HG02642 (cell line): ENCODE data around the gene PDXDC1.
"Not testable (repeated sequence)": the region's sequence is repeated elsewhere in the genome, so short reads cannot be mapped to it uniquely, and the experiment has no call there.

ENCODE experiments used
- ATAC-seq: cut with Tn5 transposase; IDR thresholded peaks from one replicate; pipeline ENCODE4 v1.9.1; 2021; ENCODE audit warnings: mild to moderate bottlenecking; ENCODE audit not compliant: unreplicated experiment, poor library complexity

PDXDC1 gene

DNA sequence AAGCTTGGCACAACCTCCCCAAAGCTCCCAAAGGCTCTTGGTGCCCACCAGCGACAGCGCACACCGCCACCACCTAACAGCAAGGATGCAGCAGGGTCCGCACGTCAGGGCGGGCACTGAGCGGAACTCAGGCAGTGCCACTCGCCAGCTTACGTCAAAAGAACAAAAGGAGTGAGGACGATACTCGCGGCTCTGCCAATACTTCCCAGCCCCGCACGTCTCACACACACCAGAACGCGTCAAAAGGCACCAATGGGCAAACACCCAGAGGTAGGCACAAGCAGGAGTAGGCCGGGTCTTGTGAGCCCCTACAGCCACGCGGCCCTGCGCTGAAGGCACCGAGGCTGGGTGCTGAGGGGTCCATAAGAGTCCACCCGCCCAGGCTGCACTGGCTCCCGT is 171.4 kb downstream of the PDXDC1 start:
- not testable (repeated sequence) for ATAC-seq

GRCh38 chr16:15148831-15149230 is 174.0 kb downstream of the PDXDC1 start:
- not testable (repeated sequence) for ATAC-seq

GRCh38 chr16:15149260-15149659 is 174.4 kb downstream of the PDXDC1 start:
- not testable (repeated sequence) for ATAC-seq

GRCh38 chr16:15154005-15154404 is 179.2 kb downstream of the PDXDC1 start:
- ATAC-seq, result not testable (repeated sequence)

DNA sequence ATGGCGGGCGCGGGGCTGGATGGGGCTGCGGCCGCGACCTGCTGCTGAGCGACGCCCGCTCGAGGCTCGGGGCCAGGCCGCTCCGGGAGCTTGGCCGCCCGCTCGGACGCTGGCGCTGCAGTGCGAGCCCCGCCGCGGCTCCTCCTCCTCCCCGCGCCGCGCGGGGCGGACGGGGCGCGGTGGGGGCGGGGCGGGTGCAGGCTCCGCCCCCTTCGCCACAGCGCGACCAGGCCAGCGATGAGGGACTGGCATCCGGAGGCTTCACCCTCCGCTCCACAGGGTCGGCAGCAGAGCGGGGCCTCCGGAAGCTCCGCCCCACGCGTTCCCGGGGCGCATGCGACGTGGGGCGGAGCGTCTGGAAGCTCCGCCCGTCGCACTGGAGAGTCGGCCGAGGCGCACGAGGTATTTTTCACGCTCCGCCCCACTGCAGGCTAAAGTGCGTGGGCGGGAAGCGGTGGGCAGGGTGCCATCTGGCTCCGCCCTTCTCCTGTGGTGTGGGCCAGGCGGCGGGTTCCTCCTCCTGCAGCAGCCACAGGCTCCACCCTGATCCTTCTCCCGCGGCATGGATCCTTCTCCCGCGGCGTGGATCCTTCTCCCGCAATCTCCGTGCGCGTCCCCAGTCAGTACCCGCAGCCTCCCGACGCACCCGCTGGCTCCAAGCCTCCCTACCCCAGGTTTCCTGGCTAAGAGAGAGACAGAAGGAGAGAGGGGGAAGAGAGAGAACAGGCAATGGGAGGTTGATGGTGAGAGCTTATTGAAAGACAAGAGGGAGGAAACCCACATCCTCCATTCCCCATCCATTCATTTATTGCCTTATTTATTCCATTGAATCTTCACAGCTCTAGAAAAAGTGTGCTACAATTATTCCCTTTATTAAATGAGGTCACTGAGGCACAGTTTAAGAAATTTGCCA is 180.1 kb downstream of the PDXDC1 start:
- peak; percentile 53 for ATAC-seq

GRCh38 chr16:15157644-15158043 is 182.8 kb downstream of the PDXDC1 start:
- not testable (repeated sequence) for ATAC-seq

DNA sequence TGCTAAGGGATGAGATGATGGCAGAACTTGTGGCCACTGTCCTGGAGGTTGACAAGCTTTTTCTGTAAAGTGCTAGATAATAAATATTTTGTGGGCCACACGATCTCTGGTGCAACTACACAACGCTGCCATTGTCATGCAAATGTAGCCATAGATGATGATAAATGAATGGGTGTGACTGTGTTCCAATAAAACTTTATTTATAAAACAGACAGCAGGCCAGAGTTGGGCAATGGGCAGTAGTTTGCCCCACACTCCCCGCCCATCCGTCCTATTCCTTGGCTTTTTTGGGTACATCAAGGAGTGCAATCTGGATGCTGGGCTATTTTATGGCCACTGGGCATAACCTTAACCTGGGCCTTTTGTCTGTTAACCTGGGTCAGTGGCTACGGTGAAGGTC is 184.8 kb downstream of the PDXDC1 start:
- not testable (repeated sequence) for ATAC-seq

DNA sequence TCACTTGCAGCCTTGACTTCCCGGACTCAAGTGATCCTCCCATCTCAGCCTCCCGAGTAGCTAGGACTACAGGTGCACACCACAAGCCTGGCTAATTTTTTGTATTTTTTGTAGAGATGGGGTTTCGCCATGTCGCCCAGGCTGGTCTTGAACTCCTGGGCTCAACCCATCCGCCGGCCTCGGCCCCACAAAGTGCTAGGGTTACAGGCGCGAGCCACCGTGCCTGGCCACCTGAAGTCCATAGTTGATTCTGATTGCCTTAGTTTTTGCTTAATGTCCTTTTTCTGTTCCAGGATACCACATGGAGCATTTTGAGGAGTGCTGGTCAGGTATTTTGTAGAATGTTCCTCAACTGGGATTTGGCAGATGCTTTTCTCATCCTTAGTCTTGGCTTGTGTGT is 185.7 kb downstream of the PDXDC1 start:
- not testable (repeated sequence) for ATAC-seq

DNA sequence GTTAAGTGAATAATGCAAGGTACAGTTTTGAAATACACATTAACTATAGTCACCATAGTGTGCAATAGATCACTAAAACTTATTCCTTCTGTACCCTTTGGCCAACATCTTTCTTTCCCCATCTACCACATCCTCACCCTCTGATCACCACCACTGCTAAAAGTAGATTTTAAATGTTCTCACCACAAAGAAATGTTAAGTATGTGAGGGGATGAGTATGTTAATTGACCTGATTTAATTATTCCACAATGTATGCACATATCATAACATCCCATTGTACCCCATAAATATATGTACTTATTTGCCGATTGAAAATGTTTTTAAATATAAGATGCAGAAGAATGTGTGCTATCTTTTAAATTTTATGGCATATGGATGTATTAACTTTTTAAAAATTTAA is 188.2 kb downstream of the PDXDC1 start:
- ATAC-seq, result not testable (repeated sequence)

DNA sequence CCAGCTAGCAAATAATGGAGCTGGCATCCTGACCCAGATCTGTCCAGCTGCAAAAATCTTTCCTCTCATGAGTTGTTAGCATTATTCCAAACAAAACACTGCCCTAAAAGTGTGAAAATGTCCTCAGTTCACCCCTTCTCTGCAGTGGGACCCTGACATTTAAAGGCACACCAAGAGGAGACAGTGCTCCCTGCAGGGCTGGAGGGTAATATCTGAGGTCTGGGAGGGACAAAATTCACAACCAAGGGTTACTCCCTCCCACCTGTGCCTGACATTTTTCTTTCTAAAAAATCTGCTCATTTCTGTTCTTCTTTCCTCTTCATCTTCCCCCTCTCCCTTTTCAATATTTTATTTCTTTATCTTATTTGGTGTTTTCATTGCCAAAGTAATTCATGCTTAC is 191.4 kb downstream of the PDXDC1 start:
- not testable (repeated sequence) for ATAC-seq

GRCh38 chr16:15168303-15168702 is 193.5 kb downstream of the PDXDC1 start:
- ATAC-seq, result not testable (repeated sequence)

DNA sequence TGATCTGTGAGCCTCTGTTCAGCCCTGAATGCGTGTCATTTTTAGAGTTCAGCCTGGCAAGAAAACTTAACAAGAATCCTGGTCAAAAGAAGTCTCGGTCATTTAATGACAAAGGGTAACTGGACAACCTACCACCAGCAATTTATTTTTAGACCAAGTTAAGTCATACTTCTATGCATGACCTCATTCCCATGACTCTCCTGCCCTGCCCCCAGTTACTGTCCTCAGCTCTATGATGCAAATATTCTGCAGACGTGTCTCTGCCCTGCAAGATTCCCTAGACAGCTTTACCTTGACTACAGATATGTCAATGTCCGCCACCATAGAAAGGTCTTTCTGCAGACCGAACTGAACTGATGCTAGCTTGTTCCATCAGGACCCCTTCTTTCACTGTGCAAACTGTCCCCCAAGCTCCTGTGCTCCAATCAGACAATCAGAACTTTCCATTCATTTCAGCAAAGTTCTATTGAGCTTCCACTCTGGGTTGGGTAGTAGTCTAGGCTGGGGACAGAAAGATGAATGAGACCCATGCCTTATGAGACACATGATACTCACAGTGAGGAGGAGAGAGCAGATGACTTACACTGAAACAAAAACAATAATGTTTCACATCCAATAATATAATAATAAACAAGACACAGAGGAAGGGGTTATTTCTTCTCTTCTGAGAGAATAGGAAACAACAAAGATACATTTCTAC is 194.3 kb downstream of the PDXDC1 start:
- ATAC-seq, result not testable (repeated sequence)

DNA sequence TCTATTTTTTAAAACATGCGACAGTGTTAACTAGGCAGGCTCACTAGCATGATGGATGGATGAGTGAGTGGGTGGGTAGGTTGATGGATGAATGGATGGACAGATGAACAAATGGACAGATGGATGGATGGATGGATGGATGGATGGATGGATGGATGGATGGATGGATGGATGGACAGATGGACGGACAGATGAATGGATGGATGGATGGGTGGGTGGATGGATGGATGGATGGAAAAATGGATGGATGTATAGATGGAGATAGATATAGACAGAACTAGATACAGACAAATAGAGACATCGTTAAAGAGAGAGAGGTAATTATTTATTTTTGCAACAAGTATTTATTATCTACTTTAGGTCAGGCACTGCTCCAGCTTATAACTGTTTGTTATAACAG is 205.1 kb downstream of the PDXDC1 start:
- not testable (repeated sequence) for ATAC-seq

GRCh38 chr16:15180946-15181345 is 206.1 kb downstream of the PDXDC1 start:
- not testable (repeated sequence) for ATAC-seq

- ATAC-seq, result not testable (repeated sequence)
Measured at GRCh38 chr16:15184000-15184399, 209.2 kb downstream of the PDXDC1 start.
